ENCODE data around the gene FABP7.

FABP7 gene

GRCh38 chr6:122760330-122760729, 19.2 kb upstream of the FABP7 start:
- no peak for DNase-seq

- no peak for DNase-seq
These were observed 13.3 kb upstream of the FABP7 start for GRCh38 chr6:122766256-122766655.

GRCh38 chr6:122770835-122771601, 8.5 kb upstream of the FABP7 start:
- DNase-seq = no peak

- no peak for DNase-seq
These were observed 6.6 kb upstream of the FABP7 start for GRCh38 chr6:122772724-122773415.

GRCh38 chr6:122775975-122776374, 3.5 kb upstream of the FABP7 start:
- no peak for DNase-seq

GRCh38 chr6:122778302-122778701, 1.2 kb upstream of the FABP7 start:
- no peak for DNase-seq

GRCh38 chr6:122778985-122779661, 393 bp upstream of the FABP7 start:
- DNase-seq = no peak

GRCh38 chr6:122780114-122780513, 598 bp downstream of the FABP7 start:
- DNase-seq = no peak

- DNase-seq = no peak
These were observed 2.2 kb downstream of the FABP7 start for GRCh38 chr6:122781716-122782115.

- no peak for DNase-seq
These were observed 3.9 kb downstream of the FABP7 start for GRCh38 chr6:122783401-122783800.

GRCh38 chr6:122785891-122786290, 6.4 kb downstream of the FABP7 start:
- DNase-seq = no peak

GRCh38 chr6:122787721-122788120, 8.2 kb downstream of the FABP7 start:
- DNase-seq = no peak

- no peak for DNase-seq
These were observed 8.7 kb downstream of the FABP7 start for GRCh38 chr6:122788208-122788607.

- no peak for DNase-seq
These were observed 9.2 kb downstream of the FABP7 start for GRCh38 chr6:122788663-122789181.

- peak; percentile 62 for DNase-seq
These were observed 9.9 kb downstream of the FABP7 start, which contains the start of gene SMPDL3A for GRCh38 chr6:122789182-122790027. SMPDL3A (plus strand) TSS chr6:122789258; CDS start chr6:122789347, 89 bp downstream.

- peak; percentile 62 for DNase-seq
These were observed 10.5 kb downstream of the FABP7 start for GRCh38 chr6:122790028-122790422.

- no peak for DNase-seq
These were observed 11.2 kb downstream of the FABP7 start for GRCh38 chr6:122790423-122791309.

GRCh38 chr6:122791310-122791679, 11.8 kb downstream of the FABP7 start:
- DNase-seq = no peak

- DNase-seq = no peak
These were observed 13.2 kb downstream of the FABP7 start for GRCh38 chr6:122792766-122793165.

GRCh38 chr6:122797537-122797936, 18.0 kb downstream of the FABP7 start:
- no peak for DNase-seq

- DNase-seq = no peak
These were observed 18.7 kb downstream of the FABP7 start for GRCh38 chr6:122798099-122798641.
